ENCODE results near the gene P2RX4.

GRCh38 chr12:121261398-121261797 lies 51.5 kb downstream of the P2RX4 start:
- TF ChIP-seq CTCF (conservative IDR thresholded peaks at IDR 0.05) (no peak), EZH2 (IDR thresholded peaks at IDR 0.05; ENCODE audit: low read depth) (no peak)

All from PC-9 (cell line).